ENCODE data around the gene FUT3.
"Not testable (repeated sequence)": the region's sequence is repeated elsewhere in the genome, so short reads cannot be mapped to it uniquely, and the experiment has no call there.

FUT3 gene

DNA sequence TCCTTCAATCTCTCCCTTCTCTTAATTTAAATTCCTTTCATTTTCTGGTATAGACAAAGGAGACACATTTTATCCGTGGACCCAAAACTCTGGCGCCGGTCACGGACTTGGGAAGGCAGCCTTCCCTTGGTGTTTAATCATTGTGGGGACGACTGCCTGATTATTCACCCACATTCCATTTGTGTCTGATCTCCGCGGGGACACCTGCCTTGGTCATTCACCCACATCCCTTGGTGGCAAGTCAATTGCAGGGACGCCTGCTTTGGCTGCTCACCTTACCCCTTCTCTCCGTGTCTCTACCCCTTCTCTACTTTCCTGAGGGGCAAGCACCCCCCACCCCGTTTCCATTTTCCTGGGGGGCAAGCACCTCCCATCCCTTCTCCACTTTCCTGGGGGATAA, 3.4 kb downstream of the FUT3 start:
- not testable (repeated sequence) for DNase-seq (ENCODE audit: low spot score)

DNA sequence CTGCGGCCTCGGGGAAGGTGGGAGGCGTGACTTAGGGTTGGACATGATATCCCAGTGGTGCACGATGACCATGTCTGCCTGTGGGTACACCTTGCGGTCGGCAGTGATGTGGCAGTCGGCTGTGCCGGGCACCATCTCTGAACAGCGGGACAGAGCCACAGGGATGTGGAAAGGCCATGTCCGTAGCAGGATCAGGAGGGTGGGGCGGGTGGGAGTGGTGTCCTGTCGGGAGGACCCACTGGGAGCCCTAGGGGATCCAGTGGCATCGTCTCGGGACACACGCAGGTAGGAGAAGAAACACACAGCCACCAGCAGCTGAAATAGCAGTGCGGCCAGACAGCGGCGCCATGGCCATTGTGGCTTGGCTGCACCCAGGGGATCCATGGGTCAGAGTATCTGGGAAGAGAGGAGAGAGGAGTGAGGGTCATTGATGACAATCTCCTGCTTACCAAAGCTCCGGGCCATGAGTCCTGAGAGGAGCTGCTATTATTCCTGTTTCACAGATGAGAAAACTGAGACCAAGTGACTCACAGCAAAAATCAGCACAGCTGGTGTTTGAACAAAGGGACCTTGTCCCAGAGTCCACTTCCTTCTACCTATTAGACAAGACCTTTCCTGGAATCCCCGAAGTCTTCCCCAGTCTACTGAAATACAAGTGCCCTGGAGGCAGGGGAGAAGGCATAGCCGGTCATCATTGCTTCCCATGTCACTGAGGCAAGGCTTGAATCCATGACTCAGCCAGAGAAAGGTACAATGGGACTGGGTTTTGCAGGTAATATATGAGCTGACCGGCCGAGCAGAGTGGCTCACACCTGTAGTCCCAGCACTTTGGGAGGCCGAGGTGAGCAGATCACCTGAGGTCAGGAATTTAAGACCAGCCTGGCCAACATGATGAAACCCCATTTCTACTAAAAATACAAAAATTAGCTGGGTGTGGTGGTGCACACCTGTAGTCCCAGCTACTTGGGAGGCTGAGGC, 6.5 kb downstream of the FUT3 start:
- DNase-seq (ENCODE audit: low spot score), result no peak

DNA sequence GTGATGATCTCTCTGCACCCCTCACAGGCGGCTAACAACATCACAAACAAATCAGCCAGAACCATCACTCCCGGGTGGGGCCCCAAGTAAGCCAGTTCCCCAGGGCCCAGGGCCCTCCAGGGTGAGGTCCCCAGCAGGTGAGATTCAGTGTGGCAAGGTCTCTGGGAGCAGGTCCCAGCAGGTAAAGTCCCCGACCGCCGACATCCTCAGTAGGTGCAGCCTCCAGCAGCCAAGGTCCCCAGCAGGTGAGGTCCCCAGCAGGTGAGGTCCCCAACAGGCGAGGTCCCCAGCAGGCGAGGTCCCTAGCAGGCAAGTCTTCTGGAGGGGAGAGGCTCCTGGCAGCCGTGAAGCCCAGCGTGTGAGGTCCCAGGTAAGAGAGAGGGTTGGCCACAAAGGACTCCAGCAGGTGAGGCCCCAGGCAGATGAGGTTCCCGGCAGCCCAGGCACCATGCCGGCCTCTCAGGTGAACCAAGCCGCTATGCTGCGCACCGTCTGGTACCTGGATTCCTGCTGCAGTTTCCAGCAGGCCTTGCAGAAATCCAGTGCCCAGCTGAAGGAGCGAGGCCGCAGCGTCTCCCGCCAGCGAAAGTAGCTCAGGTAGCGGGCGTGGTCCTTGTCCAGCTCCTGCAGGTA, 7.8 kb downstream of the FUT3 start:
- DNase-seq (ENCODE audit: low spot score), result no peak

DNA sequence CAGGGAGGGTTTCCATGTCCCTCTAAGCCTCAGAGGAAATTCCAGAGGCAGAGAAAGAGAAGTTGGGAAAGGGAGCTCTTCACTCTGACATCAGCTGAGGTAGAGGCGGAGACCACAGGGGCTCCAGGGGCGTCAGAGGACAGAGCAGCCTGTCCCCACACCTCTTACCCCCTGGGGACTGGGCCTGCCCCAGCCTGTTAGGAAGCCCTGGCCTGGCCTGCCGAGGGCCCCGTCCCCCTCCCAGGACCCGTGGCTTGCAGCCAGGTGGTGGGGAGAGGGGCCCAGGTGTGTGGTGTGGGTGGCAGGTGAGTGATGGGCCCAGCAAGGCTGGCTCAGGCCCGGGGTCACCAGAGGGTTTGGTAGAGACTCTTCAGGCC, 9.5 kb downstream of the FUT3 start:
- not testable (repeated sequence) for DNase-seq (ENCODE audit: low spot score)

DNA sequence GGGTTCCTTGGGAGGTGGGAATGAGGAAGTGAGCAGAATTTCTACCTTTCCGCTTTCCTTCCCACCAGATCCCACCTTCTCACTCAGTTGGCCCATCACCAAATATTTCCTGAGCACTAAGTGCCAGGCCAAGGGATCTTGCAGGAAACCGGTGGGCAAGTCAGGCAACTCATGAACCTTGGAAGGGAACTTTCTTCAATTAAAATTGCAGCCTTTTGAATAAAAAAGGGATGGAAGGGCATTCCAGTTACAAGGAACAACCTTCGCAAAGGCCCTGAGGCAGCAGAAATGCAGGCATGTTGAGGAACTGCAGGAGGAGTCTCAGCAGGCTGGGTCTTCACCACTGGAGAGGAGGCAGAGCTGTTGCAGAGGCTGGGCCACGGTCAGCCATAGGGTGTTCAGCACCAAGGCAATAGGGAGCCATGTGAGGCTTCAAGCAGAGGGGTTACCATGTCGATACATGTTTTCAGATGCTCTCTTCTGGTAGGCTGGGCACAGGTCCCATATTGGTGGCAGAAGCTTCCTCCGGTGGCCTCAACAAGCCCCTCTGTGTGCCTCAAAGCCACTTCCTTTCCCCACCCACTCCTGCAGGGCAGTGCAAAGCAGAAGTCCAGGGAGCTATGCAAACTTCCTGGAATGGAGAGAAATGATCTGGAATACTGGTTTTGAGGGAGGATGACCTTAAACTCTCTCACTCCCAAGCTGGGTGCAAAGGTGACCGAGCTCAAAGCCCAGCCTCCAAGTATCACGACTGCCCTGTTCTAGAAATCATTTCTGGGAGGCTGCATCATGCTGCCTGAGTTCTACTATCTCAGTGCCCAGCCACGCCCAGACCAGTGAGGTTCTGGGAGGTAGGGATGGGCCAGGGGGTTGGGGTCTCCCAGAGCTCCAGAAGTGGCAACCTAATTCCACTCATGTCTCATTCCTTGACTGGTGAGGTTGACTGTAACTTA, 11.9 kb downstream of the FUT3 start, which contains the start of gene FUT6:
Gene FUT6, minus strand, starts transcription at position 638 of the 953 bp plus-strand sequence. CDS start 7,135 bp downstream, outside the sequence.
- no peak for DNase-seq (ENCODE audit: low spot score)

DNA sequence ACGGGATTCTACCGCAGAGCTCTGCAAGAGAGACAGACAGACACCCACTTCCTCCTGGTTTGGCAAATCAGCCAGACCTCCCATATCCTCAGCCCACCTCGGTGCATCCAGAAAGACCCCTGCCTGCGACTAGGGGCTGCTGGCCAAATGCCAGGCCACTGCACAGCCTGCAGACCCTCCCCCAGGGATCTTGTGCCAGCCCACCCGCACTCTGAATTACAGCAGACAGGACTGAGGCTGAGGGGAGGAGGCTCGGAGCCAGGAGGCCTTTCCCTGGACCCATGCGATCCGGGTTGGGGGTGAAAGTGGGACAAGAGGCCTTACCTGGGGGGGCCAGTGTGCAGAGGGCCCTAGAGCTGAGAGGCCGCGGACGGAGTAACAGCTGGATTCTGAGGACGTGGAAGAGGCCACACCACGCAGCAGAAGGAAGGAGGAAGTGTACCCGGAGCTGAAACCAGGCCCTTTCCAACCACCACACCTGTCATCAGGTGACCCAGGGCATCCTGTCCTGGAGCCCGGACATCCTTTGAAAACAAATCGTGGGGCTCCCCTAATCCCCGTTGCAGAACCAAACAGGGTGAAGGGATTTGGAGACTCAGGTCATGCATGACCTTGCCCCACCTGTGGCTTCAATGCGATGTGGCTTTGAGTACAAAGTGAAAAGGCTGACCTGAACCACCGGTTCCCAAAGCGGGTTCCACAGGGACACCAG, 12.7 kb downstream of the FUT3 start:
- DNase-seq (ENCODE audit: low spot score), result no peak

DNA sequence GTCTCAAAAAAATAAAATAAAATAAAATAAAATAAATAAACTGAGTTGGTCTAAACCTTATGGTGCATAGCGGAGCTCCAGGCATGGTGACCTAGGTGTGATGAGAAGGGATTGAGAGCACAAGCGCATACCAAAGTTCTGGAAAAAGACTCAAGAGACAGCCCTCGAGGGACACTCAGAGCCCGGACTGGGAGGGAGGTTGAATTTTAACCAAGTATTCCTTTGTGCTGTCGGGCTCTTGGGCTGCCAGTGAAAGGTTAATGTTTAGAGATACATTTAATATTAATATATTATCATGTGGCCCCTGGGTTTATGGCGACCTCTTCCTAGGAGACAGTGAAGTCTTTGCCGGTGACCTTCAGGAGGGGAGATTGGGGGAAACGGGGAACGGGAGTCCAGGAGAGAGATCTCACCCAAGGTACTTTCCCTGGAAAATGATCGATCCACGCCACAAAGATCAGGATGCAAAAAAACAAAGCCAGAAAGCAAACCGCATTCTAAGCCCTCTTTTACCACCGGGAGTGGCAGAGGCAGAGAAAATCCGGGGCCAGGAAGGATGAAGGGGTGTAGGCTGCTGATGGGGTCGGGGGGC, 13.4 kb downstream of the FUT3 start:
- no peak for DNase-seq (ENCODE audit: low spot score)

DNA sequence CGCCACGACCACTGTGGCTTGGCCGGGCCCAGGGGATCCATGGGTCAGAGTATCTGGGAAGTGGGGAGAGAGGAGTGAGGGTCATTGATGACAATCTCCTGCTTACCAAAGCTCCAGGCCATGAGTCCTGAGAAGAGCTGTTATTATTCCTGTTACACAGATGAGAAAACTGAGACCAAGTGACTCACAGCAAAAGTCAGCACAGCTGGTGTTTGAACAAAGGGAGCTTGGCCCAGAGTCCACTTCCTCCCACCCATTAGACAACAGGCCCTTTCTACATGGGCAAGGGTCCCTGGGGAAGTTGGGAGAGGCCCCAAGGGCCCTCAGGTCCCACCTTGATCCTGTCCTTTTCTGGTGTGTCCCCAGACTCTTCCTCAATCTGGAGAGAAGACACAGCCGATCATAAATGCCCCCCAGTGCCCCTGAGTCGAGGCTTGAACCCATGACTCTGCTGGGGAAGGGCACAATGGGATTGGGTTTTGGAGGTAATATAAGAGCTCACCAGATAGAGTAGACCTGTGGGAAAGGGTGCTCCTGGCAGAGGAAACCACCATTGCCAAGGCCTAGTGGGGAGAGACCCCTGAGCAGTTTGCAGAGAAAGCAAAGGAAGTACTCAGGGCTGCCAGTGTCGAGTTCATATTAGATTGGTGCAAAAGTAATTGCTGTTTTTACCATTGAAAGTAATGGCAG, 18.6 kb downstream of the FUT3 start:
- DNase-seq (ENCODE audit: low spot score), result no peak

DNA sequence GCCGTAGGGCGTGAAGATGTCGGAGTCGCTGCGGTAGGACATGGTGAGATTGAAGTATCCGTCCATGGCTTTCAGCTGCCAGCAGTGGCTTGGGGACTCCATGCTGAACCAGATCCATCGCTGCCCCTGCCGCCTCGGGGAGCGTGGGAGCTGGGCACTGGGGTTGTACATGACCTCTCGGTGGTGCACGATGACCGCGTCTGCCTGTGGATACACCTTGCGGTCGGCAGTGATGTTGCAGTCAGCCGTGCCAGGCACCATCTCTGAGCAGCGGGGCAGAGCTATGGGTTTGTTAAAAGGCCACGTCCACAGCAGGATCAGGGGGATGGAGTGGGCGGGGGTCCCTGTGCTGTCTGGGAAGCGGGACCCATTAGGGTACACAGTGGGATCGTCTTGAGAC, 19.2 kb downstream of the FUT3 start:
- DNase-seq (ENCODE audit: low spot score), result no peak

DNA sequence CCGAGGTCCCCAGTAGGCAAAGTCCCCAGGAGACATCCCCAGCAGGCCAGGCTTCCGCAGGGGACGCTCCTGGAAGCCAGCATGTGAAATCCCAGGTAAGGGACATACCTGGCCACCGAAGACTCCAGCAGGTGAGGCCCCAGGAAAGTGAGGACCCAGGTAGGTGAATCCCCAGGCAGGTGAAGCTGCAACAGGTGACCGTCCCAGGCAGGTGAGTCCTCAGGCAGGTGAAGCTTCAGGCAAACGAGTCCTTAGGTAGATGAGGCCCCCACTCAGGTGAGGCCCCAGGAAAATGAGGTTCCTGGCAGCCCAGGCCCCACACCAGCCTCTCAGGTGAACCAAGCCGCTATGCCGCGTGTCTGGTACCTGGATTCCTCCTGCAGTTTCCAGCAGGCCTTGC, 20.1 kb downstream of the FUT3 start:
- DNase-seq (ENCODE audit: low spot score), result no peak

DNA sequence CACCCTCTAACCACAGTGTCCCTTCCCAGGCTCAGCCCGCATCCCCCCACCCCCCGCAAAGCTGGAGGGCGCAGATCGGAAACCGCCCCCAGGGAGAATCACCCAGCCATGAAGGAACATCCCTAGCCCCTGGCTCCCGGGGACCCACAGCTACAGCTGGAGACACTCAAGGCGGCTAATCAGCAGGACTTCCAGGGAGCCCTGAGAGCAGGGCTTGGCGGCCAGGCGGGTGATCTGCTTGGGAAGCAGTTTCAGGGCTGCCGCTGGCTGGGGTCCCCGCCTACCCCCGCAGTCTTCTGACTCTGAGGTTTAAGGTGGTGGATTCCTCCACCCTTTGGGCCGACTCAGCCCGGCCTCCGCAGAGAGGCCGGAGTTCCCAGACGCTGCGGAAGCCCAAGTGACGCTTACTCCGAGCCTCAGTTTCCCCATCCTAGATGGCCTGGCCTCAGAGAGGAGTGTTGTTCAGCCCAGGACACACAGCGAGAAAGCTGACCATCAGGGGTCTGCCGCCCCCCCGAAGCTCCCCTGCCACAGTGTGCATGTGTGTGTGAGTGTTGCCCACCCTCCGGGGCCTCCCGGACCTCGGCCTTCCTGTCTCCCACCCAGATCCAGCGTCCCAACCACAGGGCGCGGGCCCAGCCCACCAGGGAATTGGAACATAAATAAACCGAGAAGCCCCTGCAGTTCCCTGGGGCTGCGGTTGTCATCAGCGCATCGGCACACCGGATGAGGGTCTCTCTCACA, 21.5 kb downstream of the FUT3 start:
- no peak for DNase-seq (ENCODE audit: low spot score)

DNA sequence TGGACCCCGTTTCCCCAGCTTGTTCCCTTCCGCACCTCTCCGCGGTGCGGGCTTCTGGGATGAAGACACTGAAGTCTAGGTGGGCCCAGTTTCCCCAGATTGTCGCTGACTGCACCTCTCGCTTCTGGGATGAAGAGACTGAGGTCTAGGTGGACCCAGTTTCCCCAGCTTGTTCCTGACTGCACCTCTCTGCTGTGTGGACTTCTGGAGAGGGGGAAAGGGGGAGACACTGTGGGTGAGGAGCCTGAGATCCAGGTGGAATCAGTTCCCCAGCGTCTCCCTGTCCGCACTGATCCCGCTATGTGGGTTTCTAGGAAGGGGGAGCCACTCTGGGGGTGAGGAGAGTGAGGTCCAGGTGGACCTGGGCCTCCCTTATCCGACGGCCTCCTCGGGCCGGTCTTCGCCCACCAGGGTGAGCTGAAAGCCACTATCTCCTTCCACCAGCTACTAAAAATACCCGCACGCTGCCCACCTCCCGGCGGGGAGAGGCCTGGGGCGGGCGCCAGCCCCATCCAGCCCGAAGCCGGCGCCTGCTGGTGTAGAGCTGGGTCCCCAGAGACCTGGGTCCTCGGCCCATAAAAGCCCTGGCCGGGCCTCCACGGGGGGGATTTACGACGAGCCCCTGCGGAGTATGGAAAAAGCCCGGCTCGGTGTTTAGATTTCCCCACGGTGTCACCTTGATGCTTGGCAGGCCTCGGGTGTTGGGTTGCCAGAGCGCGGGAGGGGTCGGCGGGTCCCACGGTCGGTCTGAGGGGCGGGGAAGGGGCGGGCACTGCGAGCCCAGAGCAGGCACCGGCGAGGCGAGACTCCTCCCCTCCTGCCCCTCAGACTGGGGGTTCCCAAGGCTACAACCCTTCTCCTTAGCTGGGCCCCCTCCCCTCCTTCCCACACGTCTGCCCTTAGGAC, 22.3 kb downstream of the FUT3 start:
- DNase-seq (ENCODE audit: low spot score), result no peak

DNA sequence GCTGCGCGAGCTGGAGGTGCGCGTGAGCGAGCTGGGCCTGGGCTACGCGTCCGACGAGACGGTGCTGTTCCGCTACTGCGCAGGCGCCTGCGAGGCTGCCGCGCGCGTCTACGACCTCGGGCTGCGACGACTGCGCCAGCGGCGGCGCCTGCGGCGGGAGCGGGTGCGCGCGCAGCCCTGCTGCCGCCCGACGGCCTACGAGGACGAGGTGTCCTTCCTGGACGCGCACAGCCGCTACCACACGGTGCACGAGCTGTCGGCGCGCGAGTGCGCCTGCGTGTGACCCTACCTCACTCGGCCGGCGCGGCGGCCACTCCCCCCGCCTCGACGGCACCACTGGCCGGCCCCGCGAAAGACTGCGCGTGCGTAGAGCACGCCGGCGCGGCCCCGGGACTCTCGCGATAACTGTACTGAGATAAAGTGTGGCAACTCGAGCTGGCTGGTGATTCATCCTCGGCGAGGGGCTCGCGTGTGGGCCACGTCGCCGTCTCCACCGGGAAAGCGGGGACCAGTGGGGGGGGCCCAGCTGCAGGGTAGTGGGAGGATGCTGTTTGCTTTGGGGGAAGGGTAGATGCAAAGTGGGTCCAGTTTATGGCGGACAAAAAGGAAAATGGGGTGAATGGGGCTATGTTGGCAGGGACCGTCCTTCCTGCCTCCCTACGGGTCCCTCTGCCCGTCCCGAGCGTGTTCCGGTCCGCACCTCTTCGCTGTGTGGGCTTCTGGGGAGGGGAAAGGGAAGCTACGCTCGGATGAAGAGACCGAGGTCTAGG, 23.2 kb downstream of the FUT3 start:
- peak; percentile 93 for DNase-seq (ENCODE audit: low spot score)

DNA sequence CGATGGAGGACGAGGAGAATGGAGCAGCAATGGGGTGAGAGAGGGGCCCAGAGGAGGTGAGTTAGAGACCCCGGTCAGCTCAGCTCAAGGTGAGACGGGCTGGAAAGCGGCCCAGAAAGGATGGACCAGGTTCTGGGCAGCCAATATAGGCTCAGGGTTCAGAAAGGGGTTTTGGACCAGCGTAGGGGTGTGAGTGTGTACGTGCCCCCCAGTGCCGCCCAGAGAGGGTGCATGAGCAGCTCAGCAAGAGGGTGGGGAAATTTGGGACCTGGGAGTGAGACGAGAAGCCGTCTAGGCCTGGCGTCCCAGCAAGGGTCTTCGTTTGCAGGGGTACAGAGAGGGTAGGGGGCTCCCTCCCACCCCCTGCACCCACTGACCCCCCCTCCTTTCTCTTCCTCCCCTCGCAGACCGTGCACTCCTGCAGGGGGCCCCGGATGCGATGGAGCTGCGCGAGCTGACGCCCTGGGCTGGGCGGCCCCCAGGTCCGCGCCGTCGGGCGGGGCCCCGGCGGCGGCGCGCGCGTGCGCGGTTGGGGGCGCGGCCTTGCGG, 23.8 kb downstream of the FUT3 start:
- DNase-seq (ENCODE audit: low spot score), result no peak

DNA sequence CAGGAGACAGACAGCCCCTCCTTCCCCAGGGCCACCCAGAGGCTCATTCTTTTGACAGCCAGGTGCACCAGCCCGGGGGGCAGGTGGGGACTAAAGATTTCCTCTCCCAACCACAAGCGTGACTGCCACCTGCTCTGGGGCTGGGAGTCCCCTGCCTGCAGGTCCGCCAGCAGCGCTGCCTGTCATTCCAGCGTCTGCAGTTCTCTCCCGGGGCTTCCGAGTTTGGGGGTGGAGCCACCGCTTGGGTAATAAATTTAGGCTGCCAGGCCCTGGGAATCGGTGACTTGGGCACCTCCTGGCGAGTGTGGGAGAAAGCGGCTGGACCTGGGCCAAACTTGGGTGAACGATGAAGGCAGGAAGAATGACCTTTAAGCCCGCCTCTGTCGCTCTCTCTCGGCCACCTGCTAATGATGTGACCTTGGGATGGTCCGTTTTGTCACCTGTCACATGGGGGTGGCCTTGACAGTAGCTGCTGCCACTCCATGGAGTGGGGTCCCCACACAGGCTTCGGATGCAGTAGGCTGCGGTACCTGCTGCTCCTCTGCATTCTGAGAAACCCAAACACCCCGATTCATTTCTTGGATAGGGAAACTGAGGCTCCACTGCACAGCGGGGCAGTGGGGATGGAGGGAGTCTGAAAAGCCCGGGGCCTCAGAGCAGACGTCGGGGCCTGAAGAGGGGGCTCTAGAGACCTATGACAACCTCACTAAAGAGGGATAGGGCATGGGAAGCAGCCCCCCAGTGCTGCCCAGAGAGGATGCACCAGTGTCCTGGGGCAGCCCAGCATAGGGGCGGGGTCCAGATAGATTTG, 24.5 kb downstream of the FUT3 start:
- DNase-seq (ENCODE audit: low spot score), result no peak

DNA sequence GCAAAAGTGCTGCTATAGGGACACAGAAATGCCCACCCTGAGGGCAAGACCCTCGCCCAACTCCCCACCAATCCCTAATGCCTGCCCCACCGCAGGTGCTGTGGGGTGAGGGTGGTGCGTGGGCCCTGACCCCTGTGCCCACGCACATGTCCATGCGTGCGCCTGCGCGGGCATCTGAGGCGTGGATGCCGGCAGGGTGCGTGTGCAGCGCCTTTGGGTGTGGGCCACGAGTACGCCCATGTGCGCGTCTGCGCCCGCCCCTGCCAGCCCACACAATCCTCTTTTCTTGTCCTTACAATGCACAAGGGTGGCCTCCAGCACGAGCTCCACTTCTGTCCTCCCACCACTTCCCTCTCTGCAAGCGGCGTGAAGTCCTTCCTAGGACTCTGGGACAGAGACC, 26.1 kb downstream of the FUT3 start:
- DNase-seq (ENCODE audit: low spot score), result no peak

DNA sequence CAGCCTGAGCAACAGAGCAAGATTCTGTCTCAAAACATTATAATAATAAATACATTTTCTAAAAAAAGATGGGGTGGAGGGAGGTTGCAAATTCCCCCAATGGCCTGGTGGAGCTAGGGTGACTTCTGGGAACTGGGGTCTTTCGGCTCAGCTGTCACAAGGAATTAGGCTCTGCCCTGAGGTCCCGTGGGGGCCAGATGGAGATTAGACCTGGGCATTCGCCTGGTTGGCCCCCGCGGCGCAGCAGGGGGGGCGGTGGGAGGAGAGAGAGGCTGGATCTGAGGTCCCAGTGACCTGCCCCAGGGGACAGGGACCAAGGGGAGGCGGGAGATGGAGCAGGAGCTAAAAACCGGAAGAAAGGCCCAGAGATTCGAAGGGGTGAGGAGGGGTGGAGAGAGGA, 26.5 kb downstream of the FUT3 start:
- no peak for DNase-seq (ENCODE audit: low spot score)

All from CD4-positive, alpha-beta T cell treated with Interleukin-2 at 100 ng/mL for 4 hours (primary cell).